Body of pancreas (tissue), 4 donors: ENCODE data around the gene DCXR. TPM values are rescaled to one million over a fixed set of nuclear protein-coding genes. Genes with fewer than 3 reads are reported as not detected.

Experiments
- ATAC-seq: fragments of 150-250 bp; one replicate; pipeline ENCODE4 v1.9.1; 2016
- DNase-seq, 4 donors: peaks; one replicate each; pipeline ENCODE4 v3.0.0-alpha.2; 2019
- H3K27ac ChIP-seq, 4 donors: fragments of 200-600 bp; sonication (generic); 1 replicate in 3 of 4; 2 replicates in 1 of 4; pipeline versions ENCODE4 v1.5.1 to v1.6.1; 2016 to 2019; ENCODE audit warnings: mild to moderate bottlenecking in 1 of 4, mixed read lengths in 1 of 4, moderate library complexity in 1 of 4
- H3K27me3 ChIP-seq, 2 donors: fragments of 200-600 bp; sonication (generic); one replicate each; pipeline ENCODE4 v1.6.0; 2016; ENCODE audit warnings: mild to moderate bottlenecking in 1 of 2
- H3K36me3 ChIP-seq, 2 donors: fragments of 200-600 bp; sonication (generic); replicated peaks in 1 of 2; 2 replicates each; pipeline ENCODE4 v1.5.1; 2016; ENCODE audit warnings: low read depth in 2 of 2; ENCODE audit not compliant: insufficient read depth in 1 of 2
- H3K4me1 ChIP-seq: fragments of 200-600 bp; sonication (generic); one replicate; pipeline ENCODE4 v1.6.0; 2016
- H3K4me3 ChIP-seq, 2 donors: fragments of 200-600 bp; sonication (generic); 1 replicate in 1 of 2; 2 replicates in 1 of 2; pipeline ENCODE4 v1.5.1; 2016 to 2019
- H3K9me3 ChIP-seq, 3 donors: fragments of 200-600 bp; sonication (generic); 1 replicate in 2 of 3; 2 replicates in 1 of 3; pipeline ENCODE4 v1.5.1; 2016
- POLR2A ChIP-seq, 3 donors: fragments of 450-650 bp; IDR thresholded peaks; one replicate each; pipeline ENCODE4 v1.6.1; 2016; ENCODE audit warnings: antibody characterized with exemption in 3 of 3, mild to moderate bottlenecking in 2 of 3
- WGBS, 2 donors: methylation state at CpG; one replicate each; pipeline ENCODE4 v1.1.5; 2017; 5-methylcytosine and 5-hydroxymethylcytosine counted together
- intact Hi-C: fragments of 100-400 bp; cut with DNase I; formaldehyde crosslinking; loops from one replicate; pipeline ENCODE4 v1.15.1; 2023
- total RNA-seq, 2 donors: library from RNA; depleted of rRNA; stranded (reverse); fragments of >200 nt; gene quantifications; one replicate each; pipeline ENCODE4 v1.1.0, GENCODE V29; 2016
- TF ChIP-seq, protein P1 (sequence below), 7 experiments: fragments of 450-650 bp in 4 of 7; fragments of 200-600 bp in 3 of 7; sonication (generic) in 3 of 7; IDR thresholded peaks; one replicate each; pipeline ENCODE4 v1.5.1; 2016 to 2019; ENCODE audit warnings: antibody characterized with exemption in 7 of 7

The DCXR gene
- total RNA-seq, 2 donors from 2014 or later, result 82.2 to 205 TPM

DNA sequence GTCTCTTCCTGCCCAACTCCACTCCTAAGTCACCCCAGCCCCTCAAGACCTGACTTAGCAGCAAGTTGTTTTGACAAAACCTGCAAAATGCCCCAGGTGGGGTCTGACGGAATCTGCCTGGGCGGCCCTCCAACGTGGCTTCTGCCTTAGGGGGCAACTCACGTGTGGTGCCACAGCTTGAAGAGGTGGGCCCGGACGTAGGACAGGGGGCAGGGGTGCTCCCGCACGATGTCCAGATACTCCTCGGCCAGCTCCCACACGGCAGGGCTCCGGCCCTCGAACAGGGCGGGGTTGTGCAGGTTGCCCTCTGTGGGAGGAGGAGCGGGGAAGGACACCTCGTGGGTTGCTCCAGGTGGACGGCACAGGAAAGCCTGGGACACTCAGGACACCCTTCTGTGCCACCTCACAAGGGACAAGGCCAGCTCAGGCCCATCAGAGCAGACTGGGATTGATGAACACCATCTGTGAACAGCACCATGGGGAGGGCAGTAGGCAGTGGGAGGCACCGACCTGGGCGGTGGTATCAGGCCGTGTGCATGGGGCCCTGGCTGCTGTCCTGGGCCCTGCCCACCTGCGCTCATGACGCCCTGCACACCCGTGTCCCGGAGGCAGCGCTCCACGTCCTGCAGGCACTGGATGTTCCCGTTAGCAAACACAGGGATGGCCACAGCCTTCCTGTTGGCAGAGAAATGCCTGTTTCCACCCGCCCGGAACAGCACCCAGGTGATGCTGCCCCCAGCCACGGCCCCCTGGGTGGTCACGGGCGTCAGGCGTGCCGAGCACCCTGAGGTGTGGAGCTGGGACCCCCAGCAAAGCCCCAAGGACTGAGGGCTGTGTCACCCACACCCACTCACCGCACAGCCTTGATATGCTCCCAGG is 23.8 kb upstream of the DCXR start:
- ATAC-seq, result no peak
- TF ChIP-seq, protein P1, sequence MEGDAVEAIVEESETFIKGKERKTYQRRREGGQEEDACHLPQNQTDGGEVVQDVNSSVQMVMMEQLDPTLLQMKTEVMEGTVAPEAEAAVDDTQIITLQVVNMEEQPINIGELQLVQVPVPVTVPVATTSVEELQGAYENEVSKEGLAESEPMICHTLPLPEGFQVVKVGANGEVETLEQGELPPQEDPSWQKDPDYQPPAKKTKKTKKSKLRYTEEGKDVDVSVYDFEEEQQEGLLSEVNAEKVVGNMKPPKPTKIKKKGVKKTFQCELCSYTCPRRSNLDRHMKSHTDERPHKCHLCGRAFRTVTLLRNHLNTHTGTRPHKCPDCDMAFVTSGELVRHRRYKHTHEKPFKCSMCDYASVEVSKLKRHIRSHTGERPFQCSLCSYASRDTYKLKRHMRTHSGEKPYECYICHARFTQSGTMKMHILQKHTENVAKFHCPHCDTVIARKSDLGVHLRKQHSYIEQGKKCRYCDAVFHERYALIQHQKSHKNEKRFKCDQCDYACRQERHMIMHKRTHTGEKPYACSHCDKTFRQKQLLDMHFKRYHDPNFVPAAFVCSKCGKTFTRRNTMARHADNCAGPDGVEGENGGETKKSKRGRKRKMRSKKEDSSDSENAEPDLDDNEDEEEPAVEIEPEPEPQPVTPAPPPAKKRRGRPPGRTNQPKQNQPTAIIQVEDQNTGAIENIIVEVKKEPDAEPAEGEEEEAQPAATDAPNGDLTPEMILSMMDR (IDR thresholded peaks at IDR 0.05), result no peak
- TF ChIP-seq POLR2A (IDR thresholded peaks at IDR 0.05), result no peak
- WGBS, 2 donors, result 85 to 94% methylated on average over 5 to 29 of the region's 34 CpGs
- Histone ChIP-seq H3K4me1 (peaks cover 28% of the 10 kb centered on the region), H3K9me3 (no peaks in the 10 kb centered on the region), H3K27ac (no peak overlapping the region), H3K27me3 (no peaks in the 10 kb centered on the region), H3K4me3 (no peak overlapping the region), H3K36me3 (peaks cover 3 to 20% of the 10 kb centered on the region in 2 donors)
- no peak for DNase-seq
- intact Hi-C loops, result no loop called here

GRCh38 chr17:82060614-82061013 is 23.1 kb upstream of the DCXR start:
- no peak for TF ChIP-seq POLR2A (IDR thresholded peaks at IDR 0.05)
- TF ChIP-seq, protein P1 (IDR thresholded peaks at IDR 0.05), result no peak
- peaks cover 23% of the 10 kb centered on the region for H3K4me1 ChIP-seq
- H3K36me3 ChIP-seq, result peaks cover 3 to 22% of the 10 kb centered on the region in 2 donors
- no peaks in the 10 kb centered on the region for H3K27me3 ChIP-seq
- WGBS, 2 donors, result 90 to 92% methylated on average over 4 to 14 of the region's 14 CpGs
- H3K4me3 ChIP-seq, result no peak overlapping the region
- H3K9me3 ChIP-seq, result no peaks in the 10 kb centered on the region
- intact Hi-C loops, result no loop called here
- ATAC-seq, result no peak
- DNase-seq, result no peak
- H3K27ac ChIP-seq, result no peak overlapping the region

- Histone ChIP-seq H3K9me3 (no peaks in the 10 kb centered on the region), H3K27ac (no peak overlapping the region), H3K27me3 (no peaks in the 10 kb centered on the region), H3K4me3 (no peak overlapping the region), H3K36me3 (peaks cover 4 to 26% of the 10 kb centered on the region in 2 donors), H3K4me1 (peaks cover 20% of the 10 kb centered on the region)
- no peak for DNase-seq
- no peak for ATAC-seq
- intact Hi-C loops, result no loop called here
- TF ChIP-seq, protein P1 (IDR thresholded peaks at IDR 0.05), result no peak
- no peak for TF ChIP-seq POLR2A (IDR thresholded peaks at IDR 0.05)
- WGBS, 2 donors, result 60 to 79% methylated on average over 3 to 12 of the region's 16 CpGs
Measured at GRCh38 chr17:82060001-82060380, 22.5 kb upstream of the DCXR start.

GRCh38 chr17:82059272-82060000 is 21.9 kb upstream of the DCXR start:
- Histone ChIP-seq H3K36me3 (peaks cover 8 to 28% of the 10 kb centered on the region in 2 donors), H3K4me1 (peaks cover 15% of the 10 kb centered on the region), H3K27me3 (no peaks in the 10 kb centered on the region), H3K4me3 (no peak overlapping the region), H3K9me3 (no peaks in the 10 kb centered on the region), H3K27ac (no peak overlapping the region)
- ATAC-seq, result no peak
- WGBS, 2 donors, result 81% methylated on average over 7 to 19 of the region's 19 CpGs
- no peak for DNase-seq
- TF ChIP-seq, protein P1 (IDR thresholded peaks at IDR 0.05), result no peak
- TF ChIP-seq POLR2A (IDR thresholded peaks at IDR 0.05), result no peak
- intact Hi-C loops, result no loop called here
